DMS114 treated with DMSO at 0.1 percent for 48 hours (cell line): ENCODE measurements around the gene RELCH.

Experiments used
- DNase-seq: peaks from one replicate; lab custom pipeline; 2025; ENCODE audit not compliant: unreplicated experiment; lab: John Stamatoyannopoulos, UW

Gene RELCH

GRCh38 chr18:62249478-62250097 lies 62.5 kb downstream of the RELCH start:
- peak; percentile 57 for DNase-seq

DNA sequence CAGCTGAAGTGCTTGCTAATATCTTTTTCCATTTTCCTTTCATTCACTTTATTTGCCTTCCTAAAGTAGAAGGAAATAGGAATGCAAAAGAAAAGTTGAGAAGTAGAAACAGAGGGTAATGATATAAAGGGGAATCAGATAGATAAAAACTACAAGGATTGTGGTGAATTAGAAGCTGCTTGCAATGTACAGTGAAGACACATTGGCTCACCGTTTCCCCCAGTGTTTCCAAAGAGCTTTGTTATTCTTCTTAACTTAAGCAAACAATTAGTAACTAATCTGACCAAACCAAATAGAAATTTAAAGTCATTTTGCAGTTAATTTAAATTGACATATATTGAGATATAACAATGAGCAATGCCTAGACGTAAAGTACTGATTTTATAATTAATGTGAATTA lies 63.4 kb downstream of the RELCH start:
- DNase-seq = no peak

GRCh38 chr18:62258093-62258492 lies 71.0 kb downstream of the RELCH start:
- DNase-seq = no peak

DNA sequence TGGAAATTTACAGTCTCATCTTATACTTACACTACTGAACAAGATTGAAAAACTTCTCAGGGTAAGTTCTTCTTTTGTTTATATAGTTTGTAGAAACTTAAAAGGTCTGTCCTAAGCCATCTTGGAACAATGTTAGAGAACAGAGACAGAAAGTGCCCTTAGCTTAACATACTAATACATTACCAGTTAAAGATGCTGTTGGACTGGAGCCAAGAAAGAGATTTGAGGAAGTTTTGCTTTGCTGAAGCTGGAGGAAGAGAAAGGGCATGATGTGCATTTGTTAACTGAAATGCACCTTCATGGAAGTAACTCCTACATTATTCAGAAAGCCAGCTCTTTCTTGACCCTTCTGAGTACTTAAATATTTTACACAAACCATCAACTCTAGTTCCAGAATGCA lies 71.6 kb downstream of the RELCH start:
- DNase-seq = no peak

- no peak for DNase-seq
Observed at GRCh38 chr18:62262061-62262460, 75.0 kb downstream of the RELCH start.

GRCh38 chr18:62264984-62265383 lies 77.9 kb downstream of the RELCH start:
- DNase-seq = no peak

DNA sequence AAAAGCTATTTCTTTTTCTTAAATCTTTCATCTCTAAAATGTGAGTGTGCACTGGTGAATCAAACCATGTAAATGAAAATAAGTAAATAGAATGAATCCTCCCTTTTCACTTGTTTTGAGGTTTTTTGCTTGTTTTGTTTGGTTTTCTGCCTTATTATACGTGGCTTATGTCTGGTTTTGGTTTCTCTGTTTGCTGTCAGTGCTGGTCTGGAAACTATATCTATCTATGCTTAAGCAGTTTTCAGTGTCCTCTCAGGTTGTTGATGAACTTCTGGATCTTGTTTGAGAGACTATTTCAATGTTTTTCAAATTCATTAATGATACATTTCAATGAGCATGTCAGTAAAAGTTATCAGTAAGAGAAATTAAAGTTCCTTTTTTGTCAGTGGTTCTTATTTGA lies 90.0 kb downstream of the RELCH start:
- DNase-seq = no peak

GRCh38 chr18:62279561-62279960 lies 92.5 kb downstream of the RELCH start:
- DNase-seq = no peak

DNA sequence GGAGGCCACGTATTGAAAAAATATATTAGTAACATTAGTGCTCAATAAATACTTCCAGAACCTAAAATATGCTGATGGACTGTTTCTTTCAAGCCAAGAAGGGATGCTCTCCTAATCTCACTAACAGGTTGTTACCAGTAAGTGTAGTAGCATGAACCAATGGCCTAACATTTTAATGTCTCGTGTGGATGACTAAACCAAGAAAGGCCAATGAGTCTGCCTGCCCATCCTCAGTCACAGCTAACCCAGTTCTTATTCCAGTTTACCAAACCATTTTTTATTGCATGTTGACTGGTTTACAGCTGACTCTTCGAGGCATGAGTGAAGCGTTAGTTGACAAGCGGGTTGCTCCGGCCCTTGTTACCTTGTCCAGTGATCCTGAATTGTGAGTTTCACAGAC lies 93.0 kb downstream of the RELCH start:
- DNase-seq = no peak

- no peak for DNase-seq
Observed at GRCh38 chr18:62280786-62281185, 93.7 kb downstream of the RELCH start.

DNA sequence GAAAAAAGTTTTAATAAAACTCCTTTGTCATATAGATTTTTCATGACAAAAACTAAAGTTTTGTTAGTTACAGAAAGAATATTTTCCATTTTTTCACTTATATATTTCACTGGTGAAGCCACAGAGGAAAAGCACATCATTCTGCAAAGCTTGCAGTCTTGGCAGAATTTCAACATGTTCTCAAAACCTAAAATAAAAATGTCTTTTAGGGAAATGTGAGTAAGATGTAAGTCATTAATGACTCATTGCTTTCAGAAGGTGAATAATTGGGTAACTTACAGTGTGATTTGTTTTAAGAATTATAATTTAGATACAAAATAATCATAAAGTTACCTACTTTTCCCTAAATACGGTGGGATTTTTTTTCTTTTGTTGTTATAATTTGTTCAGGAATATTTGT lies 94.6 kb downstream of the RELCH start:
- no peak for DNase-seq

GRCh38 chr18:62282188-62282629 lies 95.2 kb downstream of the RELCH start:
- no peak for DNase-seq

GRCh38 chr18:62284637-62285036 lies 97.6 kb downstream of the RELCH start:
- no peak for DNase-seq

DNA sequence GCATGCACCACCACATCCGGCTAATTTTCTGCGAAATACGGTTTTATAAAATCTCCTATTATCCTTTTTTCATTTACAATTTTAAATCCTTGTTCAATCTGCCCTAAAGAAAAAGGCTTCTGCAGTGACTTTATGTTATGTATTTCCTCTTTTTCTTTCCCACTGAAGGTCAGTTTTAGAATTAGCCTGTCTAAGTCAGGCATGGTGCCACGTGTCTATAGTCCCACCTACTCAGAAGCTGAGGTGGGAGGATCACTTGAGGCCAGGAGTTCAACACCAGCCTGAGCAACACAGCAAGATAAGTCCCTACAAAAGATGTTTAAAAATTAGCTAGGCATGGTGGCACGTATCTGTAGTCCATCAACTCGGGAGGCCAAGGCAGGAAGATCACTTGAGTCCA lies 98.2 kb downstream of the RELCH start:
- DNase-seq = no peak

- no peak for DNase-seq
Observed at GRCh38 chr18:62287781-62288664, 101.0 kb downstream of the RELCH start.

GRCh38 chr18:62288665-62289008 lies 101.6 kb downstream of the RELCH start:
- DNase-seq = no peak

GRCh38 chr18:62289047-62289446 lies 102.0 kb downstream of the RELCH start:
- no peak for DNase-seq

- no peak for DNase-seq
Observed at GRCh38 chr18:62294073-62294472, 107.0 kb downstream of the RELCH start.

DNA sequence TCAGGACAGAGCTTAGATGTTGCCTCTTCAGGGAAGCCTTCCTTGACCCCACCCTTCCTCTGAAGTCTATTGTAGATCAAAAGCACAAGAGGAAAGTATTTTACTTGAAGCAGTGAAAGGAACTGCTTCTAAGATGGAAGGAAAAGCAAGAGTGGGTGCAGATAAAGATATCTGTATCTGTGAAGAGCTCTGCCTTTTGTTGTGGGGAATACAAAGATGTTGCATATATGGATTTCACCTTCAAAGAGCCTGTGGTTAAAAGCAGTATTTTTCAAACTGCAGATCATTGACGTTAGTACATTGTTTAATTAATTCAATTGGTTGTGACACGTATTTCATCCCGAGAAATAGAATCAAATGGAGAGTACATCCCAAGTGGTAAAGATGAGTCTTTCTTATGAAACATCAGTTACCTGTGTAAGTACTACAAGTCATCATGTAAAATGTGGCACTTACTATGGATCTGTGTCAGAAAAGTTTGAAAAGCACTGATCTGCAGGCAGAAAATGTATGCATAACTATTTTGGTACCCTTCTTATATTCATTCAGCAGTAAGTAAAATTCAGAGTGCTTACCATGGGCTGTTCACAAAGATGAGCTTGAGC lies 113.4 kb downstream of the RELCH start:
- no peak for DNase-seq

DNA sequence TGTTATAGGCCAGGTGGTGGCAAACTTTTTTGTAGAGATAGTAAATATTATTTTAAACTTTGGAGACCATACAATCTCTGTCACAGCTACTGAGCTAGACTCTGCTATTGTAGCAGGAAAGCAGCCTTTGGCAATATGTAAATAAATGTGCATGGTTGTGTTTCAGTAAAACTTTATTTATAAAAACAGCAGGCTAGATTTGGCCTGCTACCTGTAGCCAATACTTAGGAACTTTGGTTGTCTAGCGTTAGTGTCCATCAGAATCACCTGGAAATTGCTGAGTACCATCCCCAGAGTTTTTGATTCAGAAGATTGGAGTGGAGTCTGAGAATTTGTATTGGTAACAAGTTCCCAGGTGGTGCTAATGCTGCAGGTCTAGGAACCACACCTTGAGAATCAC lies 114.3 kb downstream of the RELCH start:
- DNase-seq = no peak

- DNase-seq = no peak
Observed at GRCh38 chr18:62312851-62313250, 125.8 kb downstream of the RELCH start.
